Endothelial cell of umbilical vein (primary cell): ENCODE measurements around the gene SMARCC1. TPM values are rescaled to one million over a fixed set of nuclear protein-coding genes. Genes with fewer than 3 reads are reported as not detected.

Experiments used
- BruUV-seq: library from RNA; stranded (reverse); fragments of 400-500 nt; replicated peaks from 2 replicates; lab custom pipeline; 2021; lab: Mats Ljungman, UMichigan
- CTCF ChIA-PET: fragments of 300-600, 350-600 bp; sonication (Branson Sonifier 250); formaldehyde crosslinking; loops from one replicate; lab custom pipeline; 2021; ENCODE audit warnings: antibody characterized with exemption, inconsistent platforms; lab: Charles Lee
- POLR2A ChIA-PET: fragments of 300-600, 350-600 bp; sonication (Branson Sonifier 250); formaldehyde crosslinking; loops from one replicate; lab custom pipeline; 2021; ENCODE audit warnings: antibody characterized with exemption, inconsistent platforms; lab: Charles Lee
- DNase-seq: peaks from one replicate; pipeline ENCODE4 v3.0.0-alpha.2; 2011; ENCODE audit warnings: low read depth, low spot score
- FAIRE-seq: peaks from 2 replicates; lab custom pipeline; 2011; peaks lifted over from hg19 to GRCh38; lab: Jason Lieb, UNC
- H2AFZ ChIP-seq: 2 replicates; pipeline ENCODE4 v1.6.0; 2012; ENCODE audit warnings: low read depth, low read length, control low read depth, inconsistent platforms
- H3K27ac ChIP-seq: 2 replicates; pipeline ENCODE4 v1.5.1; 2011; ENCODE audit warnings: low read depth, mild to moderate bottlenecking, control low read depth, low read length, moderate library complexity; ENCODE audit not compliant: insufficient read depth
- H3K27me3 ChIP-seq, 2 experiments: 2 replicates each; pipeline versions ENCODE4 v1.6.0 to v1.6.1; 2011; ENCODE audit warnings: low read length in 2 of 2, mixed read lengths in 1 of 2; ENCODE audit not compliant: control insufficient read depth in 2 of 2, insufficient read depth in 2 of 2
- H3K36me3 ChIP-seq, 2 experiments: 2 replicates in 1 of 2; 3 replicates in 1 of 2; pipeline ENCODE4 v1.5.1; 2011; ENCODE audit warnings: low read length in 2 of 2, mild to moderate bottlenecking in 1 of 2, moderate library complexity in 1 of 2; ENCODE audit not compliant: control insufficient read depth in 2 of 2, insufficient read depth in 2 of 2; ENCODE audit errors: extremely low read depth in 1 of 2
- H3K4me1 ChIP-seq: 3 replicates; pipeline ENCODE4 v1.5.1; 2011; ENCODE audit warnings: mild to moderate bottlenecking, low read length; ENCODE audit not compliant: control insufficient read depth, insufficient read depth; ENCODE audit errors: extremely low read depth
- H3K4me2 ChIP-seq: 2 replicates; pipeline ENCODE4 v1.6.1; 2011; ENCODE audit warnings: low read length, control low read depth, mixed read lengths; ENCODE audit not compliant: insufficient read depth
- H3K4me3 ChIP-seq, 3 experiments: fragments of 200-600 bp in 1 of 3; sonication (generic), shearing (Covaris generic) in 1 of 3; replicated peaks in 1 of 3; 2 replicates each; pipeline ENCODE4 v1.5.1; 2011 to 2016; ENCODE audit warnings: control low read depth in 3 of 3, low read length in 3 of 3, mild to moderate bottlenecking in 2 of 3, inconsistent platforms in 1 of 3, low read depth in 1 of 3, moderate library complexity in 1 of 3; ENCODE audit not compliant: insufficient read depth in 1 of 3
- H3K79me2 ChIP-seq: 2 replicates; pipeline ENCODE4 v1.6.0; 2012; ENCODE audit warnings: low read length, inconsistent platforms; ENCODE audit not compliant: control insufficient read depth, insufficient read depth
- H3K9ac ChIP-seq: replicated peaks from 2 replicates; pipeline ENCODE3; 2011; ENCODE audit warnings: low read length, control low read depth; ENCODE audit not compliant: insufficient read depth; ENCODE audit errors: extremely low read depth
- H3K9me1 ChIP-seq: replicated peaks from 3 replicates; pipeline ENCODE4 v1.6.0; 2011; ENCODE audit warnings: mild to moderate bottlenecking, low read length; ENCODE audit not compliant: control insufficient read depth, insufficient read depth; ENCODE audit errors: extremely low read depth
- H3K9me3 ChIP-seq: replicated peaks from 2 replicates; pipeline ENCODE4 v1.5.1; 2012; ENCODE audit warnings: low read length, inconsistent platforms; ENCODE audit not compliant: control insufficient read depth, insufficient read depth
- H4K20me1 ChIP-seq: replicated peaks from 2 replicates; pipeline ENCODE3; 2011; ENCODE audit warnings: mild to moderate bottlenecking, low read length; ENCODE audit not compliant: control insufficient read depth, insufficient read depth; ENCODE audit errors: extremely low read depth
- EZH2 ChIP-seq: IDR thresholded peaks from 2 replicates; pipeline ENCODE4 v1.6.1; 2012; ENCODE audit warnings: borderline replicate concordance, low read depth, mild to moderate bottlenecking, moderate library complexity, low read length, inconsistent platforms; ENCODE audit not compliant: severe bottlenecking
- FOS ChIP-seq: IDR thresholded peaks from 2 replicates; pipeline ENCODE4 v1.6.1; 2011; ENCODE audit warnings: mild to moderate bottlenecking, low read length, moderate library complexity, borderline replicate concordance; ENCODE audit not compliant: insufficient read depth
- GATA2 ChIP-seq: IDR thresholded peaks from 2 replicates; pipeline ENCODE4 v1.7.0; 2011; ENCODE audit warnings: low read depth, mild to moderate bottlenecking, moderate library complexity, mixed read lengths, low read length; ENCODE audit not compliant: insufficient read length, insufficient read depth
- JUN ChIP-seq: IDR thresholded peaks from 2 replicates; pipeline ENCODE4 v1.6.1; 2011; ENCODE audit warnings: borderline replicate concordance, low read depth; ENCODE audit not compliant: insufficient read length, insufficient read depth
- MYC ChIP-seq: IDR thresholded peaks from one replicate; pipeline ENCODE4 v1.6.1; 2011; ENCODE audit warnings: mild to moderate bottlenecking, low read depth, low read length
- POLR2A ChIP-seq: IDR thresholded peaks from 2 replicates; pipeline ENCODE4 v1.6.1; 2012; ENCODE audit warnings: low read depth, mild to moderate bottlenecking, control low read depth, low read length
- POLR2AphosphoS5 ChIP-seq: IDR thresholded peaks from 2 replicates; pipeline ENCODE4 v1.6.1; 2012; ENCODE audit warnings: low read depth, mild to moderate bottlenecking, control low read depth, low read length, moderate library complexity; ENCODE audit not compliant: insufficient read depth
- dilution Hi-C: fragments of 300-500 bp; cut with MboI; formaldehyde crosslinking; loops from one replicate; pipeline ENCODE4 v1.15.0; 2019; ENCODE audit warnings: low sequenced_read_pairs; ENCODE audit not compliant: extremely low pct_ligation_motif_present
- intact Hi-C: fragments of 100-400 bp; cut with micrococcal nuclease; formaldehyde crosslinking; loops from one replicate; pipeline ENCODE4 v1.10.0; 2022
- polyA plus RNA-seq, 4 experiments: library from polyadenylated mRNA; depleted of rRNA in 3 of 4; stranded (reverse) in 3 of 4; unstranded in 1 of 4; fragments of >200 nt; gene quantifications; 2 replicates each; pipeline versions ENCODE4 v1.2.1 to v1.2.3, GENCODE V29; 2011 to 2012; ENCODE audit warnings: missing spikeins in 1 of 4
- total RNA-seq: library from RNA; stranded (reverse); gene quantifications from 2 replicates; pipeline ENCODE4 v1.2.3, GENCODE V29; 2021
- TF ChIP-seq, protein P1 (sequence below): IDR thresholded peaks from 2 replicates; pipeline ENCODE4 v1.6.1; 2011; ENCODE audit not compliant: insufficient read depth, insufficient read length
- TF ChIP-seq, protein P2 (sequence below), 2 donors: IDR thresholded peaks; 1 replicate in 1 of 2; 2 replicates in 1 of 2; pipeline ENCODE4 v1.5.1; 2011; ENCODE audit warnings: low read length in 2 of 2, mild to moderate bottlenecking in 2 of 2, moderate library complexity in 2 of 2, control low read depth in 1 of 2, inconsistent platforms in 1 of 2, low read depth in 1 of 2; ENCODE audit not compliant: insufficient read depth in 1 of 2; ENCODE audit errors: extremely low read depth in 1 of 2

SMARCC1 gene
- total and polyA plus RNA-seq, 2 donors (not counting 3 experiments of a cell fraction or from before 2014, with no cell fraction given): 23.0 to 138 TPM

DNA sequence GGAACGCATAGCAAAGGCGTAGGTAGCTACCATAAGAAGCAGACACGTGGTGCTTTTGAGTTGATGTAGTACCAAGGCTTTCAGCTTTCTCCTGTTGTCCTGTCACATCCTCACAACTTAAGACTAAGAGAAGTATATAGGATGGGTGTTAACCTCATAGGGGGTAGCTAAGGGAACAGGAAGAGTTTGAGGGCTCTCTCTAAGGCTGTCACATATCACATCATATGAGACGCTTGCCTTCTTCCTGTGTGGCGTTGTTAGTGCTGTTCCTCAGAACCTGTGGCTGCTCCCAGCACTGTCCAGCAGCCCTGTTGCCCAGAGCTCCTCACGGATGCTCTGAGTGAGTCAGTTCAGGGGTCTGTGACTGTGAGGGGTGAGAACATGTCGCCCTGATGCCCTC is 35.9 kb upstream of the SMARCC1 start:
- H3K36me3 ChIP-seq: peaks cover 2 to 10% of the 10 kb centered on the region in 2 experiments
- no peak overlapping the region for H3K9ac ChIP-seq
- H3K27me3 ChIP-seq: no peaks in the 10 kb centered on the region
- H3K4me3 ChIP-seq: no peak overlapping the region
- H3K4me2 ChIP-seq: no peak overlapping the region
- no TSS peak for BruUV-seq
- no peaks in the 10 kb centered on the region for H3K9me1 ChIP-seq
- intact Hi-C loops (no loop called here), dilution Hi-C loops (no loop called here)
- CTCF ChIA-PET: interaction anchor here (1.5 kb wide), 1 partner anchor 334 kb away, joined by 4 read pairs; no protein-coding TSS in a partner anchor
- no peaks in the 10 kb centered on the region for H3K4me1 ChIP-seq
- H2AFZ ChIP-seq: no peak overlapping the region
- DNase-seq: no peak
- no peaks in the 10 kb centered on the region for H3K79me2 ChIP-seq
- TF ChIP-seq, protein P1, sequence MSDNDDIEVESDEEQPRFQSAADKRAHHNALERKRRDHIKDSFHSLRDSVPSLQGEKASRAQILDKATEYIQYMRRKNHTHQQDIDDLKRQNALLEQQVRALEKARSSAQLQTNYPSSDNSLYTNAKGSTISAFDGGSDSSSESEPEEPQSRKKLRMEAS: no peak
- TF ChIP-seq POLR2A (no peak), EZH2 (no peak), MYC (no peak), JUN (no peak), FOS (no peak), POLR2AphosphoS5 (no peak), GATA2 (no peak)
- TF ChIP-seq, protein P2, sequence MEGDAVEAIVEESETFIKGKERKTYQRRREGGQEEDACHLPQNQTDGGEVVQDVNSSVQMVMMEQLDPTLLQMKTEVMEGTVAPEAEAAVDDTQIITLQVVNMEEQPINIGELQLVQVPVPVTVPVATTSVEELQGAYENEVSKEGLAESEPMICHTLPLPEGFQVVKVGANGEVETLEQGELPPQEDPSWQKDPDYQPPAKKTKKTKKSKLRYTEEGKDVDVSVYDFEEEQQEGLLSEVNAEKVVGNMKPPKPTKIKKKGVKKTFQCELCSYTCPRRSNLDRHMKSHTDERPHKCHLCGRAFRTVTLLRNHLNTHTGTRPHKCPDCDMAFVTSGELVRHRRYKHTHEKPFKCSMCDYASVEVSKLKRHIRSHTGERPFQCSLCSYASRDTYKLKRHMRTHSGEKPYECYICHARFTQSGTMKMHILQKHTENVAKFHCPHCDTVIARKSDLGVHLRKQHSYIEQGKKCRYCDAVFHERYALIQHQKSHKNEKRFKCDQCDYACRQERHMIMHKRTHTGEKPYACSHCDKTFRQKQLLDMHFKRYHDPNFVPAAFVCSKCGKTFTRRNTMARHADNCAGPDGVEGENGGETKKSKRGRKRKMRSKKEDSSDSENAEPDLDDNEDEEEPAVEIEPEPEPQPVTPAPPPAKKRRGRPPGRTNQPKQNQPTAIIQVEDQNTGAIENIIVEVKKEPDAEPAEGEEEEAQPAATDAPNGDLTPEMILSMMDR (IDR thresholded peaks at IDR 0.05; ENCODE audit: extremely low read depth in 1 of 2, insufficient read depth in 1 of 2, low read depth in 1 of 2, low read length in 2 of 2): no peak
- no peak for FAIRE-seq
- H3K27ac ChIP-seq: no peak overlapping the region
- no peaks in the 10 kb centered on the region for H4K20me1 ChIP-seq
- no peaks in the 10 kb centered on the region for H3K9me3 ChIP-seq
- POLR2A ChIA-PET: no interaction called here
